Stimulated activated naive CD8-positive, alpha-beta T cell treated with anti-CD3 and anti-CD28 coated beads, Interleukin-15, Interleukin-2, amounts not matched to agents 100 ng/mL and 50 ng/mL, for 24 hours (primary cell): ENCODE results near the gene PTEN.

Source experiments
- H3K27ac Mint-ChIP-seq: one replicate; pipeline ENCODE4 v1.8.0; 2021; ENCODE audit warnings: mild to moderate bottlenecking, mixed read lengths
- H3K27me3 Mint-ChIP-seq: one replicate; pipeline ENCODE4 v1.8.0; 2021; ENCODE audit warnings: mixed read lengths
- H3K36me3 Mint-ChIP-seq: one replicate; pipeline ENCODE4 v1.8.0; 2021; ENCODE audit warnings: low read depth, mixed read lengths
- H3K4me1 Mint-ChIP-seq: one replicate; pipeline ENCODE4 v1.8.0; 2021; ENCODE audit warnings: low read depth, mixed read lengths
- H3K4me3 Mint-ChIP-seq: one replicate; pipeline ENCODE4 v1.8.0; 2021; ENCODE audit warnings: mild to moderate bottlenecking, mixed read lengths
- H3K9me3 Mint-ChIP-seq: one replicate; pipeline ENCODE4 v1.8.0; 2021; ENCODE audit warnings: mixed read lengths

The PTEN gene

GRCh38 chr10:87915406-87915805 lies 52.0 kb downstream of the PTEN start:
- H3K4me1 Mint-ChIP-seq, result peaks cover 54% of the 10 kb centered on the region

DNA sequence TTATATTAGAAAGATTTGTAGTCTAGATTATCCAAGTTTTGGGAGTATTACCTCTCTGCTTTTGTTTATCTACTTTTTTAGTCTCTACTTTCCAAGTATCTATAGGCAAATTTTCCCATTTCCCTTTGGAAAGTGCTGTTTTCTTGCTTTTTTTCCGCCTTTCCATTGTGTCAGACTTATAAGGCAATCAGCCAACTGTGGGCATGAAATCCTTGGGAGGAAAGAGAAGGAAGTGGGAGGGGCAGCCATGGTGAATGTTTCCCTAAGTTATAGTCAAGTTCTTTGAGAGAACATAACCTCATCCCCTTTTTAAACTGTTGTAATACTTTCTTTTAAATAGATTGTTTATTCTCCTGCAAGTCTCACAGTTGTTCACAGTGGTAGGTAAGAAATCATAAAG lies 52.6 kb downstream of the PTEN start:
- Mint-ChIP-seq H3K4me3 (no peak overlapping the region), H3K27me3 (no peaks in the 10 kb centered on the region), H3K36me3 (peaks cover 46% of the 10 kb centered on the region), H3K9me3 (peaks cover 32% of the 10 kb centered on the region), H3K4me1 (peaks cover 49% of the 10 kb centered on the region), H3K27ac (no peak overlapping the region)

More at GRCh38 chr10:87915406-87915805, 52.0 kb downstream of the PTEN start:
- Mint-ChIP-seq H3K9me3 (peaks cover 36% of the 10 kb centered on the region), H3K4me3 (no peak overlapping the region), H3K27me3 (no peaks in the 10 kb centered on the region), H3K36me3 (peaks cover 49% of the 10 kb centered on the region), H3K27ac (no peak overlapping the region)

DNA sequence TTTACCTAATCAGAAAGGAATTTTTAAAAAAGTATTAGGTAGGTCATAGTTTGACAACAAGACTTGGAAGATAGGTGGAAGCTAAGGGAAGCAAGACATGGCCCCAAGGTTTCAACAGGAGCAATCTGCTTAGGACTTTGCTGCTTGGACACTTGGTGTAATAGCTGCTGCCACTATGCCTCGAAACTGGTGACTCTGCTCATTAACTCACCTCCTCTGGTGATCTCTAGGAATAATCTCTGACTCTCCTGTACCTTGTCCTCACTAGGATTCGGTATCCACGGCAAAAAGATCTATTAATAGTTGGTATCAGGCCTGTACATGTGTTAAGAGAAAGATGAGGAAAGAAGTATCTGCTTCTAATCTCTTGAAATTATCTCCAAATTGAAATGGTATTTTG lies 53.1 kb downstream of the PTEN start:
- Mint-ChIP-seq H3K4me1 (peaks cover 50% of the 10 kb centered on the region), H3K27ac (no peak overlapping the region), H3K4me3 (no peak overlapping the region), H3K36me3 (peaks cover 43% of the 10 kb centered on the region), H3K27me3 (no peaks in the 10 kb centered on the region), H3K9me3 (peaks cover 27% of the 10 kb centered on the region)

GRCh38 chr10:87918254-87918859 lies 54.9 kb downstream of the PTEN start:
- Mint-ChIP-seq H3K9me3 (peaks cover 8% of the 10 kb centered on the region), H3K4me3 (peak overlapping the region; percentile 31), H3K27me3 (no peaks in the 10 kb centered on the region), H3K36me3 (peaks cover 42% of the 10 kb centered on the region), H3K27ac (no peak overlapping the region), H3K4me1 (peaks cover 66% of the 10 kb centered on the region)

DNA sequence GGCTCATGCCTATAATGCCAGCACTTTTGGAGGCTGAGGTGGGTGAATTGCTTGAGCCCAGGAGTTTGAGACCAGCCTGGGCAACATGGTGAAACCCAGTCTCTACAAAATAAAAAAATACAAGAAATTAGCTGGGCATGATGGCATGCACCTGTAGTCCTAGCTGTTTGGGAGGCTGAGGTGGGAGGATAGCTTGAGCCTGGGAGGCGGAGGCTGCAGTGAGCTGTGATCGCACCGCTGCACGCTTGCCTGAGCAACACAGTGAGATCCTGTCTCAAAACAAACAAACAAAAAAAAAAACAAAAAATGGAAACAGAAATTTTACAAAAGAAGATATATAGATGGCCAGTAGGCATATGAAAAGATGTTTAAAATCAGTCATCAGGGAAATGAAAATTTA lies 57.1 kb downstream of the PTEN start:
- peaks cover 79% of the 10 kb centered on the region for H3K4me1 Mint-ChIP-seq
- no peaks in the 10 kb centered on the region for H3K9me3 Mint-ChIP-seq
- no peak overlapping the region for H3K4me3 Mint-ChIP-seq
- H3K27me3 Mint-ChIP-seq, result no peaks in the 10 kb centered on the region
- H3K36me3 Mint-ChIP-seq, result peaks cover 51% of the 10 kb centered on the region
- H3K27ac Mint-ChIP-seq, result peak overlapping the region; percentile 24

GRCh38 chr10:87921931-87922688 lies 58.7 kb downstream of the PTEN start:
- H3K27ac Mint-ChIP-seq, result no peak overlapping the region
- no peaks in the 10 kb centered on the region for H3K27me3 Mint-ChIP-seq
- H3K36me3 Mint-ChIP-seq, result peaks cover 59% of the 10 kb centered on the region
- H3K4me1 Mint-ChIP-seq, result peaks cover 79% of the 10 kb centered on the region
- no peak overlapping the region for H3K4me3 Mint-ChIP-seq
- H3K9me3 Mint-ChIP-seq, result no peaks in the 10 kb centered on the region

- no peak overlapping the region for H3K4me3 Mint-ChIP-seq
- H3K4me1 Mint-ChIP-seq, result peaks cover 79% of the 10 kb centered on the region
- H3K27me3 Mint-ChIP-seq, result no peaks in the 10 kb centered on the region
- no peak overlapping the region for H3K27ac Mint-ChIP-seq
- H3K36me3 Mint-ChIP-seq, result peaks cover 67% of the 10 kb centered on the region
- no peaks in the 10 kb centered on the region for H3K9me3 Mint-ChIP-seq
Measured at GRCh38 chr10:87923233-87923632, 59.8 kb downstream of the PTEN start.

GRCh38 chr10:87925570-87925969 lies 62.1 kb downstream of the PTEN start:
- H3K9me3 Mint-ChIP-seq, result no peaks in the 10 kb centered on the region
- no peak overlapping the region for H3K4me3 Mint-ChIP-seq
- peaks cover 67% of the 10 kb centered on the region for H3K36me3 Mint-ChIP-seq
- no peak overlapping the region for H3K27ac Mint-ChIP-seq
- no peaks in the 10 kb centered on the region for H3K27me3 Mint-ChIP-seq
- peaks cover 82% of the 10 kb centered on the region for H3K4me1 Mint-ChIP-seq

DNA sequence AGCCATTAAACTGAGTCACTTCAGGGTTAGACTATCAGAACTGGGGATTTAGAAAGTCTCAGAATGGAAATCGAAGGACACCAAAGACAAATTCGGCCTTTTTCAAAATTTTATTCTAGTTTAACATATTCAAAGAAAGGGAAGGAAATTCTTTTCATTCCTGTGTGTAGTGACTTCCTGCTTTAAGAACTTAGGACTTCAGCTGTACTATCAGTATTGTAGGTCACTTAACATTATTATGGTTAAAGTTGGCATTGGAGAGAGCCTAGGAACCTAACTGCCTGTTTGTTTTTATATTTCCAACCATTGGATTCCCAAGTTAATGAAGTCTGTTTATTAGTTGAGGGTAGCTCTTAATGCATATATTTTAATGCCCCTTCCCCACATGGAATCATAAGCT lies 63.7 kb downstream of the PTEN start:
- no peaks in the 10 kb centered on the region for H3K9me3 Mint-ChIP-seq
- no peaks in the 10 kb centered on the region for H3K27me3 Mint-ChIP-seq
- H3K27ac Mint-ChIP-seq, result no peak overlapping the region
- peaks cover 87% of the 10 kb centered on the region for H3K4me1 Mint-ChIP-seq
- no peak overlapping the region for H3K4me3 Mint-ChIP-seq
- peaks cover 61% of the 10 kb centered on the region for H3K36me3 Mint-ChIP-seq

- no peak overlapping the region for H3K4me3 Mint-ChIP-seq
- peaks cover 75% of the 10 kb centered on the region for H3K4me1 Mint-ChIP-seq
- peaks cover 53% of the 10 kb centered on the region for H3K36me3 Mint-ChIP-seq
- no peaks in the 10 kb centered on the region for H3K9me3 Mint-ChIP-seq
- H3K27ac Mint-ChIP-seq, result peak overlapping the region; percentile 38
- H3K27me3 Mint-ChIP-seq, result no peaks in the 10 kb centered on the region
Measured at GRCh38 chr10:87928996-87929395, 65.6 kb downstream of the PTEN start.

GRCh38 chr10:87930141-87930540 lies 66.7 kb downstream of the PTEN start:
- Mint-ChIP-seq H3K27ac (no peak overlapping the region), H3K36me3 (peaks cover 52% of the 10 kb centered on the region), H3K27me3 (no peaks in the 10 kb centered on the region), H3K4me1 (peaks cover 68% of the 10 kb centered on the region), H3K9me3 (no peaks in the 10 kb centered on the region), H3K4me3 (no peak overlapping the region)

GRCh38 chr10:87930934-87931835 lies 67.8 kb downstream of the PTEN start:
- peaks cover 54% of the 10 kb centered on the region for H3K36me3 Mint-ChIP-seq
- no peaks in the 10 kb centered on the region for H3K9me3 Mint-ChIP-seq
- peaks cover 59% of the 10 kb centered on the region for H3K4me1 Mint-ChIP-seq
- no peak overlapping the region for H3K4me3 Mint-ChIP-seq
- no peaks in the 10 kb centered on the region for H3K27me3 Mint-ChIP-seq
- H3K27ac Mint-ChIP-seq, result no peak overlapping the region

GRCh38 chr10:87931836-87932230 lies 68.4 kb downstream of the PTEN start:
- H3K27me3 Mint-ChIP-seq, result no peaks in the 10 kb centered on the region
- H3K9me3 Mint-ChIP-seq, result no peaks in the 10 kb centered on the region
- peaks cover 52% of the 10 kb centered on the region for H3K4me1 Mint-ChIP-seq
- peaks cover 51% of the 10 kb centered on the region for H3K36me3 Mint-ChIP-seq
- no peak overlapping the region for H3K4me3 Mint-ChIP-seq
- no peak overlapping the region for H3K27ac Mint-ChIP-seq

DNA sequence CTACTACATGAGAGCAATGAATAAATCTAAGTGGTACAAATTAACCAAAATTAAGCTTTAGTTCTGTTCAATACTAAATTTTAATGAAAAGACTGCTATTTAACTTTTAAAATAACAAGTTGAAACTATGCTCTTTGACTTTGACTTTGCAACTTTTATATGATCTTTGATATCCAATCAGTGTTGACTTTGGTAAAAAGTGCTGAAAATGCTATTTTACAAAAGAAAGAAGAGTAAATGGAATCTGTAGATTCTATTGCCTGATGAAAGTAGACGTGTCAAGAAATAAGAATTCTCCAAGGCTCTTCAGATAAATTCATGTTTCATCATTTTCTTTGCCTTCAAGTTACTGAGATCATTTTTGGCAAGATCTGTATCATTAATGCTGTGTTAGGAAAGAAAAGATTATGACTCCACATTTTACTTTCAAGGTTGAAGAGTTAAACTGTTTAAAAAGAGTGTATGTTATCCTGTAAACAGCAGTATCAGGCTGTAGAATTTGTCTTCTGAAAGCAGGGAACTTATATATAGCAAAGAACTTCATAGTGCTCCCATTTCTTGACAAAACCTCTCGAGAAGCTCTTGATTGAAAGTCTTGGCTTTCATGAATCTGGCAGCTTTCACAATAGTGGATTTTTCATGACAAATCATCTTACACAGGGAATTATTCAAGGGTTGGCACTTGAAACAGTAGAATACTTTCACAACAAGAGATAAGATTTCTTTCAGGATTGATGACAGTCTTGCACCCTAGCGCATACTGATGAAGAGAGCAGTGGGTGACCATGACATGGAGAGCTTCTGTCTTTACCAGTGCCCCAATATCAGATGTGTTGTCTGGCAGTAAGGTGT lies 72.1 kb downstream of the PTEN start:
- Mint-ChIP-seq H3K4me1 (peaks cover 27% of the 10 kb centered on the region), H3K36me3 (peaks cover 47% of the 10 kb centered on the region), H3K27me3 (no peaks in the 10 kb centered on the region), H3K27ac (no peak overlapping the region), H3K4me3 (no peak overlapping the region), H3K9me3 (no peaks in the 10 kb centered on the region)
